GM20000 (cell line): Measurements from ENCODE around the gene DCAF11.

ENCODE experiments used
- DNase-seq: peaks from one replicate; pipeline ENCODE4 v3.0.0; 2012; ENCODE audit warnings: low spot score
- CTCF ChIP-seq: IDR thresholded peaks from 2 replicates; pipeline ENCODE4 v1.5.1; 2012; ENCODE audit warnings: mild to moderate bottlenecking, control low read depth; ENCODE audit errors: extremely low read depth, missing control alignments

Gene DCAF11

GRCh38 chr14:24119691-24120090, 5.1 kb downstream of the DCAF11 start:
- no peak for DNase-seq
- TF ChIP-seq CTCF: no peak

GRCh38 chr14:24121210-24121609, 6.6 kb downstream of the DCAF11 start:
- no peak for DNase-seq
- TF ChIP-seq CTCF: no peak

GRCh38 chr14:24122416-24122815, 7.8 kb downstream of the DCAF11 start:
- no peak for DNase-seq
- TF ChIP-seq CTCF: no peak

GRCh38 chr14:24122898-24123297, 8.3 kb downstream of the DCAF11 start:
- no peak for DNase-seq
- no peak for TF ChIP-seq CTCF

- no peak for TF ChIP-seq CTCF
- no peak for DNase-seq
Measured at GRCh38 chr14:24123424-24124417, 9.1 kb downstream of the DCAF11 start.

- no peak for TF ChIP-seq CTCF
- DNase-seq: no peak
Measured at GRCh38 chr14:24126939-24127338, 12.4 kb downstream of the DCAF11 start.

- TF ChIP-seq CTCF: no peak
- DNase-seq: no peak
Measured at GRCh38 chr14:24127673-24128072, 13.1 kb downstream of the DCAF11 start.
